ENCODE data around the gene PDIK1L. TPM values are rescaled to one million over a fixed set of nuclear protein-coding genes. Genes with fewer than 3 reads are reported as not detected.

PDIK1L gene
- total RNA-seq, 2 experiments from 2014 or later, result 12.9 to 17.2 TPM

DNA sequence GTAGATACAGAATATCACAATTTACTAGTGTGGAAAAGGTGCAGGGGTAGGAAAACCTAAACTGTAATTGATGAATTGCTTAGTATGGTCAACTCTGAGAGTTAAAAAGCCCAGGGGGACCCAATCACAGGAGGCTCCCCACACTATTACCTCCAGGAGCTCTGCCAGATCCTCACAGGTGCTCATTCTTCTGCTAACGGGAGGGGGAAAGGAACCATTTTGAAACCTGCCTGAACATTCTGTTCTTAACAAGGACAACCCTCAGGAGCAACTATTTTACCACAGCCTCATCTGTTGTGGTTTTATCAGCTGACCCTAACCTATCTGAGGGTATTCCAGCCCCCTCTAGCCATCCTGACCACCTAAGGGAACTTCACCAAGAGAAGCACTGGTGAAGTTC lies 19.1 kb downstream of the PDIK1L start:
- TF ChIP-seq EZH2phosphoT487 (IDR thresholded peaks at IDR 0.05; ENCODE audit: borderline replicate concordance, low read depth, low read length), result no peak
- TF ChIP-seq, protein P1, sequence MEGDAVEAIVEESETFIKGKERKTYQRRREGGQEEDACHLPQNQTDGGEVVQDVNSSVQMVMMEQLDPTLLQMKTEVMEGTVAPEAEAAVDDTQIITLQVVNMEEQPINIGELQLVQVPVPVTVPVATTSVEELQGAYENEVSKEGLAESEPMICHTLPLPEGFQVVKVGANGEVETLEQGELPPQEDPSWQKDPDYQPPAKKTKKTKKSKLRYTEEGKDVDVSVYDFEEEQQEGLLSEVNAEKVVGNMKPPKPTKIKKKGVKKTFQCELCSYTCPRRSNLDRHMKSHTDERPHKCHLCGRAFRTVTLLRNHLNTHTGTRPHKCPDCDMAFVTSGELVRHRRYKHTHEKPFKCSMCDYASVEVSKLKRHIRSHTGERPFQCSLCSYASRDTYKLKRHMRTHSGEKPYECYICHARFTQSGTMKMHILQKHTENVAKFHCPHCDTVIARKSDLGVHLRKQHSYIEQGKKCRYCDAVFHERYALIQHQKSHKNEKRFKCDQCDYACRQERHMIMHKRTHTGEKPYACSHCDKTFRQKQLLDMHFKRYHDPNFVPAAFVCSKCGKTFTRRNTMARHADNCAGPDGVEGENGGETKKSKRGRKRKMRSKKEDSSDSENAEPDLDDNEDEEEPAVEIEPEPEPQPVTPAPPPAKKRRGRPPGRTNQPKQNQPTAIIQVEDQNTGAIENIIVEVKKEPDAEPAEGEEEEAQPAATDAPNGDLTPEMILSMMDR (conservative IDR thresholded peaks at IDR 0.05; ENCODE audit: low read length), result no peak
- H2AFZ ChIP-seq (ENCODE audit: low read length), result no peak overlapping the region

DNA sequence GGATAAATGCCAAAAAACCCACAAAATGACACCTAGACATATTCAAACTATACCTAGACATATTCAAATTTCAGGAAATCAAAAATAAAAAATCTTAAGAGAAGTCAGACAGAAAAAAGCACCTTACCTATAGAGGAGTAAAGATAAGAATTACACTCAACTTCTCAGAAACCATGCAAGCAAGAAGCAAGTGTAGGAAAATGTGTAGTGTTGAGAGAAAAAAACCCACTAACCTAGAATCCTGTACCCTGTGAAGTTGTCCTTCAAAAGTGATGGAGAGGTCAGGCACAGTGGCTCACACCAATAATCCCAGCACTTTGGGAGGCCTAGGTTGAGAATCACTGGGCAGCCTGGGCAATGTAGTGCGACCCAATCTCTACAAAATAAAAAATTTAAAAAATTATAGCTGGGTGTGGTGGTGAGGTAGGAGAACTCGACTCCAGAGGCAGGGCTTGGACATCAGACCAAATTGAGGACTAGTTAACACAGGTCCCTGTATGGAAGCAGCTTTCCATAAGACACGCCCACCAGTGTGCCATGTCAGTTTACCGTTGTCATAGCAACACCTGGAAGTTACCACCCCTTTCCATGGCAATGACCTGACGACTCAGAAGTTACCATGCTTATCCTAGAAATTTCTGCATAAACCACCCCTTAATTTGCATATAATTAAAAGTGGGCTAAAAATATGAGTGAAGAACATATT lies 20.7 kb downstream of the PDIK1L start:
- Histone ChIP-seq H3K36me3 (ENCODE audit: insufficient read depth, low read length) (no peaks in the 10 kb centered on the region), H3K4me3 (ENCODE audit: low read depth, low read length, poor library complexity, severe bottlenecking) (no peak overlapping the region), H3K9me3 (ENCODE audit: low read length) (no peaks in the 10 kb centered on the region), H4K20me1 (ENCODE audit: insufficient read depth, low read length) (no peaks in the 10 kb centered on the region), H3K4me1 (ENCODE audit: insufficient read depth, low read length, poor library complexity, severe bottlenecking) (peaks cover 5% of the 10 kb centered on the region), H3K79me2 (ENCODE audit: insufficient read depth, low read depth, low read length) (no peaks in the 10 kb centered on the region), H3K27ac (ENCODE audit: low read depth, low read length, poor library complexity, severe bottlenecking) (no peak overlapping the region), H3K4me2 (ENCODE audit: low read length) (no peak overlapping the region), H3K9me2 (ENCODE audit: insufficient read depth, low read length) (no peaks in the 10 kb centered on the region), H2AFZ (ENCODE audit: low read length) (no peak overlapping the region)
- no peak for TF ChIP-seq EZH2phosphoT487 (IDR thresholded peaks at IDR 0.05; ENCODE audit: borderline replicate concordance, low read depth, low read length)
- TF ChIP-seq, protein P1 (conservative IDR thresholded peaks at IDR 0.05; ENCODE audit: low read length), result no peak
- no TSS peak for BruUV-seq (replicated peaks)
- no peak for DNase-seq (ENCODE audit: low spot score)
- intact Hi-C loops (cut with micrococcal nuclease; ENCODE audit: unreplicated experiment), result no loop called here
- POLR2A ChIA-PET, result no interaction called here
- CTCF ChIA-PET (ENCODE audit: unreplicated experiment), result no interaction called here

More for the DNA sequence above, 19.1 kb downstream of the PDIK1L start:
- H4K20me1 ChIP-seq (ENCODE audit: insufficient read depth, low read length), result no peaks in the 10 kb centered on the region
- H3K9me2 ChIP-seq (ENCODE audit: insufficient read depth, low read length), result no peaks in the 10 kb centered on the region
- H3K36me3 ChIP-seq (ENCODE audit: insufficient read depth, low read length), result no peaks in the 10 kb centered on the region
- ChIA-PET CTCF (ENCODE audit: unreplicated experiment) (no interaction called here), POLR2A (interaction anchor here (0.7 kb wide), 2 partner anchors 65 to 650 kb away, joined by 3 to 5 read pairs; no protein-coding TSS in a partner anchor)
- no peaks in the 10 kb centered on the region for H3K9me3 ChIP-seq (ENCODE audit: low read length)
- H3K79me2 ChIP-seq (ENCODE audit: insufficient read depth, low read depth, low read length), result peaks cover 2% of the 10 kb centered on the region; the same call in 1 of the 2 replicates
- no peak overlapping the region for H3K4me3 ChIP-seq (ENCODE audit: low read depth, low read length, poor library complexity, severe bottlenecking)
- H3K4me2 ChIP-seq (ENCODE audit: low read length), result no peak overlapping the region
- H3K4me1 ChIP-seq (ENCODE audit: insufficient read depth, low read length, poor library complexity, severe bottlenecking), result peaks cover 21% of the 10 kb centered on the region
- intact Hi-C loops (cut with micrococcal nuclease; ENCODE audit: unreplicated experiment), result no loop called here
- BruUV-seq (replicated peaks), result no TSS peak
- no peak for DNase-seq (ENCODE audit: low spot score)
- H3K27ac ChIP-seq (ENCODE audit: low read depth, low read length, poor library complexity, severe bottlenecking), result no peak overlapping the region

GRCh38 chr1:26132834-26133167 lies 21.2 kb downstream of the PDIK1L start:
- H2AFZ ChIP-seq (ENCODE audit: low read length), result no peak overlapping the region

More at GRCh38 chr1:26132834-26133167, 21.2 kb downstream of the PDIK1L start:
- Histone ChIP-seq H3K4me2 (ENCODE audit: low read length) (no peak overlapping the region), H3K27ac (ENCODE audit: low read depth, low read length, poor library complexity, severe bottlenecking) (no peak overlapping the region), H3K4me3 (ENCODE audit: low read depth, low read length, poor library complexity, severe bottlenecking) (no peak overlapping the region), H3K79me2 (ENCODE audit: insufficient read depth, low read depth, low read length) (no peaks in the 10 kb centered on the region), H3K9me2 (ENCODE audit: insufficient read depth, low read length) (no peaks in the 10 kb centered on the region), H4K20me1 (ENCODE audit: insufficient read depth, low read length) (no peaks in the 10 kb centered on the region), H3K9me3 (ENCODE audit: low read length) (no peaks in the 10 kb centered on the region), H3K4me1 (ENCODE audit: insufficient read depth, low read length, poor library complexity, severe bottlenecking) (peaks cover under 1% of the 10 kb centered on the region), H3K36me3 (ENCODE audit: insufficient read depth, low read length) (no peaks in the 10 kb centered on the region)
- ChIA-PET POLR2A (no interaction called here), CTCF (ENCODE audit: unreplicated experiment) (no interaction called here)
- TF ChIP-seq EZH2phosphoT487 (IDR thresholded peaks at IDR 0.05; ENCODE audit: borderline replicate concordance, low read depth, low read length), result no peak
- TF ChIP-seq, protein P1 (conservative IDR thresholded peaks at IDR 0.05; ENCODE audit: low read length), result no peak
- intact Hi-C loops (cut with micrococcal nuclease; ENCODE audit: unreplicated experiment), result no loop called here
- BruUV-seq (replicated peaks), result no TSS peak
- DNase-seq (ENCODE audit: low spot score), result no peak

Measured in OCI-LY7 (cell line).